GM12873 (cell line): ENCODE data around the gene INPP5A.

Experiments
- CTCF ChIP-seq: IDR thresholded peaks from 2 replicates; pipeline ENCODE4 v1.5.1; 2012; ENCODE audit warnings: low read depth, mild to moderate bottlenecking, moderate library complexity, low read length, control low read depth; ENCODE audit not compliant: insufficient read depth; ENCODE audit errors: missing control alignments

Gene INPP5A

GRCh38 chr10:132708936-132709335 lies 171.3 kb downstream of the INPP5A start:
- TF ChIP-seq CTCF, result no peak

GRCh38 chr10:132709471-132709951 lies 171.9 kb downstream of the INPP5A start:
- no peak for TF ChIP-seq CTCF

GRCh38 chr10:132710036-132710686 lies 172.6 kb downstream of the INPP5A start:
- no peak for TF ChIP-seq CTCF

- TF ChIP-seq CTCF, result no peak
Observed at GRCh38 chr10:132710746-132711612, 173.4 kb downstream of the INPP5A start.

DNA sequence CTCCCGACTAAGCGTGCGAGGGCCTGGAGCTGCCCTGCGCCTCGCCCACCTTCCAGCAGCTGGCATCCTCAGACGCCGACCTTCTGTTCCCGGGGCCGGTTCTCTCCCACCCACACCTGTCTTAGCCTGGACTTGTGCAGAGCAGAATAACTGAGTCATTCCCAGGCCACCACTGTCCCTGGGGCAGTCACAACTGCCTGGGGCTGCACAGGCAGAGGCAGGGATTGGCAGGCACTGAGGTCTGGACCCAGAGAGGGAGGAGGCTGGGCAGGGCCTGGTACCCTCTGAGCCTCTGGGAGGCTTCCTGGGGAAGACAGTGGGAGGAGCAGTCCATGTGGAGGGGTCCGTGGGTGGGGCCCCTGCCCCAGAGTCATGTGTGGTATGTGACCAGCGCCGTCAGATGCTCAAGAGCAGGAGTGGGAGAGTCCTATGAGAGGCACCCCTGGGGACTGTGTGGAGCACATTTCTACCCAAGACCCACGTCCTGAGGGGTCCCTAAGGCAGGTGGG lies 174.1 kb downstream of the INPP5A start:
- TF ChIP-seq CTCF, result no peak

GRCh38 chr10:132712291-132712690 lies 174.7 kb downstream of the INPP5A start:
- no peak for TF ChIP-seq CTCF

GRCh38 chr10:132712743-132713142 lies 175.2 kb downstream of the INPP5A start:
- no peak for TF ChIP-seq CTCF
